HPDE6-E6E7 (cell line): ENCODE measurements around the gene NLGN1.
"Not testable (repeated sequence)": the region's sequence is repeated elsewhere in the genome, so short reads cannot be mapped to it uniquely, and the experiment has no call there.

Experiments
- DNase-seq: peaks from one replicate; pipeline ENCODE4 v3.0.0; 2011; ENCODE audit warnings: missing footprints; ENCODE audit errors: extremely low spot score

The NLGN1 gene

GRCh38 chr3:173553635-173554280 is 156.2 kb downstream of the NLGN1 start:
- DNase-seq, result no peak

DNA sequence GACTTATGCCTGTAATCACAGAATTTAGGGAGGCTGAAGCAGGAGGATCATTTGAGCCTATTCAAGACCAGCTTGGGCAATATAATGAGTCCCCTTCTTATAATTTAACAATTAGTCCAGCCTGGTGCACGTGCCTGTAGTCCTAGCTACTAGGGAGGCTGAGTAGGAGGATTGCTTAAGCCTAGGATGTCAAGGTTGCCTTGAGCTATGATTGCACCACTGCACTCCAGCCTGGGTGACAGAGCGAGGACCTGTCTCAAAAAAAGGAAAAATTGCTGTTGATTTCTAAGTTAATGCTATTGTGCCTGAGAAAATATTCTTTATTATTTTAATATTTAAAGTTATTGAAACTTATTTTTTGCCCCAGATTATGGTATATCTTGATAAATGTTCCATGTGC is 159.0 kb downstream of the NLGN1 start:
- no peak for DNase-seq

- DNase-seq, result no peak
Measured at GRCh38 chr3:173567997-173568396, 170.5 kb downstream of the NLGN1 start.

GRCh38 chr3:173568623-173569022 is 171.1 kb downstream of the NLGN1 start:
- DNase-seq, result no peak

GRCh38 chr3:173583496-173583895 is 186.0 kb downstream of the NLGN1 start:
- no peak for DNase-seq

- DNase-seq, result peak; percentile 1
Measured at GRCh38 chr3:173584093-173584837, 186.7 kb downstream of the NLGN1 start.

DNA sequence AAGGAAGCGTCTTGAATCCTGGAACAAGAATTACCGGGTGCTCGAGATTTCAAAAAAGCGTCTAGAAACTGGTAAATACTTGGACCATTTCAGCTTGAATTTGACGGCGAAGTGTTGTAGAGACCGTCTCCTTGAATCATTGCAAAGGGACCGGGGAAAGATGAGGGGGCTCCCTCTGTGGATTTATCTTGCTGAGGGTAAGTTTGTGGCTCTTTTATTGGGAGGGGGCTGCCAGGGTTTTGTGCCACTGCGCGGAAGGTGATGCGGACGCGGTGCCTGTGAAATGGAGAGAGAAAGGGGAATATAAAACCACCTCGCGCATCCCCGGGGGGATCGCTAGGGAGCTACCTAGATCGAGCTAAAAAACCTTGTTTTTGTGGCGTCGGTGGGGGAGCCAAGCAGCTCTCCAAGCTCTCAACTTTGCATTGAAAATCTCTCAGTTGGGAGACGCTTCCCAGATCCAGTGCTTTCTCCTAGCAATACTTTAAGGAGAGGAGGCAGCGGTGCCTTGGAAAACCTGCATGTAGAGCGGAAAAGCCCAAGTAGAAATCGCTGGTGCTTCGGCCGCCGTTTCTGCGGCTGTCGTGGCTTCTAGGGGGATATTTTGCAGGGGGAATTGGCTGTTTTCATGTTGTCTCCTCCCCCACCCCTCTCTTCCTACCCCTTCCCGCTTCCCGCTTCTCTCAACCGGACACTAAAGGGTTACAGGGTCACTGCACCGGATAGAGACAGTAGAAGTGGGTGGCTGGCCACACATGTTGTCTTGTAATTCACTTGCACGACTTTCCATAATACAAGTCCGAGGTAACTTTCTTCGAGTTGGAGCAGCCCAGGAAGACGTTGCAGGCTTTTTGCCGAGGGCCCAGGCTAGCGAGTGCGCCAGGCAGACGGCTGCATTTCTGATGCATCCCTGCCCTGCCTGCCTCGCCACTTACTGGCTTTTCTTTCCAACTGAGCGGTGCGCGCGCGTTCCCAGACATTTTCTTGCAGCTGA is 187.6 kb downstream of the NLGN1 start:
- peak; percentile 5 for DNase-seq

DNA sequence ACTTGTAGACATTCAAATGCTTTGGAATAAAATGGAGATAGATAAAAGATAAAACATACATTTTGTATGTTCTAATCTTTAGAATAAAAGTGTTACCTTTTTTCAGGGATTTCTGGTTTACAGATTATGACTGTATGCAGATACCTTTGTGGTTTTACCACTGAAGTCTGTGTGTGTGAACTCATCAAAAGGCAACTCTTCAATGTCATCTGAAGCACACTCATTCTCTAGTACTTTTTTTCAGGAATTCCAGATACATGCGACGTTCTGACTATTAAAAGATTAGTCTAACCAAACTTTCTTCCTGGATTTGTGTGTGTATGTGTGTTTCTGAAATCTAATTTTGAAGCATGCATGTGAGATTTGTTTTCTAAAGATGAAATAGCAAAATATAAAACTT is 188.6 kb downstream of the NLGN1 start:
- no peak for DNase-seq

DNA sequence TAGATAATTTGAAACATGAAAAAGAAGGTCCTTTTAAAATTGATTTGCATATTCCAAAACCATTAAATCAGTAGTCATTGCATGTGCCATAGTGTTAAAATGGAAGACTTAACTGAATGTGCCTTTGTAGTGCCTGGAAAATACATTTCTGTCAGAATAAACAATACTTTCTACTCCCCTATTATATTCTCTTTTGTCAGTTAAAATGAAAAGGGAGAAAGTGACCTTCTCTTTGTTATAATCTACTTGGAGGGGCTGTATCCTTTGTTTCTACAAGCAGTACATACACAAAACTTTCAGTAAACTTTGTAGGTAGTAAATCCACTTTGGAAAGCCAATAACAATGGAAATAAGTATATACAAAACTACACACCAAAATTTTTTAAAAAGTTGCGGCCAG is 189.5 kb downstream of the NLGN1 start:
- DNase-seq, result no peak

GRCh38 chr3:173588556-173588955 is 191.0 kb downstream of the NLGN1 start:
- no peak for DNase-seq

DNA sequence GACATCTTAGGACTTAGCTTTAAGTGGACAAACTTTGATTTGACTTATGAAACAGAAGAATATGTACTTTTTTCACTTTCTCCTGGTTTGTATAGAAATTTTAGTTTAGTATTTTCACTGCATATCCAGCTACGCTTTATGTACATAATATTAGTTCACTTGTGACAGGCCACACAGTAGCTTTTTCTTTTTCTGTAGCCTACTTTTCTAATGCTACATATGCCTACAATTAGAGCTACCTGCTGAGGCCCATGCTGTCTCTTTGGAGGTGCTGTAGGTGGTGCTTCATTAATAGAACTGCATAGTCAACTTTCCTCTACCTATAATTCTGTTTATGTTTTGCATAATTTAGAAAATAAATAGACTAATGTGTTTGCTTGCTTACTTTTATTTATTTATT is 191.6 kb downstream of the NLGN1 start:
- DNase-seq, result no peak

GRCh38 chr3:173591401-173591800 is 193.9 kb downstream of the NLGN1 start:
- no peak for DNase-seq

DNA sequence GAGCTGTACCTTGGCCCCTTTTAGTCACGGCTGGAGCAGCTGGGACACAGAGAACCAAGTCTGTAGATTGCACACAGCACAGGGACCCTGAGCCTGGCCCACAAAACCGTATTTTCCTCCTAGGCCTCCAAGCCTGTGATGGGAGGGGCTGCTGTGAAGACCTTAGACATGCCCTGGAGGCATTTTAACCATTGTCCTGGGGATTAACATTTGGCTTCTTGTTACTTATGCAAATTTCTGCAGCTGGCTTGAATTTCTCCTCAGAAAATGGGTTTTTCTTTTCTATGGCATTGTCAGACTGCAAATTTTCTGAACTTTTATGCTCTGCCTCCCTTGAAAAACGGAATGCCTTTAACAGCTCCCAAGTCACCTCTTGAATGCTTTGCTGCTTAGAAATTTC is 197.3 kb downstream of the NLGN1 start:
- not testable (repeated sequence) for DNase-seq

DNA sequence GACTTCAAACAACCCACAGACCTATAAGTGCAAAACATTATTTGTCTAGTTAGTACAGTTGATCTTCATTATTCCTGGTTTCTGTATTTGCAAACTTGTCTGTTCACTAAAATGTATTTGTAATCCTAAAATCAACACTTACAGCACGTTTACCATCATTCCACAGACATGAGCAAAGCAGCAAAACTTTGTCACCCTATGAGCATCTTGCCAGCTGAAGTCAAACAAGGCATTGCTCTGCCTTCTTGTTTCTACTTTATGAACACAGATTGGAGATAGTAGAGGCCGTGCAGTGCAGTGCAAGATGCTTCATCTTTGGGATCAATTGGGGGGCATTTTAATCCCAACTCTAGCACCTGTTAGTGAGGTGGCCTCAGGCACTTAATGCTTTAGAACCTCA is 202.1 kb downstream of the NLGN1 start:
- no peak for DNase-seq

GRCh38 chr3:173614522-173614921 is 217.0 kb downstream of the NLGN1 start:
- DNase-seq, result no peak

DNA sequence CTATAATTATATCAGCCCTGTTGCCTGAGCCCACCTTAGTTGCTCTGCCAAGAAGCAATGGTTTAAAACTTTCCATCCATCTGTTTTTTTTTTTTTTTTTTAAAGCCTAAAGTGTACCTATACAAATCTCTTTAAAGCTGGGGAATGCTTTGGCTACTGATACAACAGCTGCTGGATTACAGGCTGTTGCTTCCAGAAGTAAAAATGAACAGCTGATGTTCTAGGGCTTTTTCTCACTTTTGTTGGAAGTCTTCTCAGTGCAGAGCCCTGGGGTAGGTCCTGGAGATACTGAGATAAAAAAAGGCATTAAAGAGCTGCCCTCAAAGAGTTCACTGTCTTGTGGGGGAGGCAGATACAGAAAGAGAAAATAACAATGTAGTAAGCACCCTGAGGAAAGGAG is 218.1 kb downstream of the NLGN1 start:
- DNase-seq, result no peak

GRCh38 chr3:173617490-173617889 is 219.9 kb downstream of the NLGN1 start:
- DNase-seq, result no peak

GRCh38 chr3:173618148-173618547 is 220.6 kb downstream of the NLGN1 start:
- DNase-seq, result no peak

- no peak for DNase-seq
Measured at GRCh38 chr3:173618703-173619102, 221.2 kb downstream of the NLGN1 start.

- no peak for DNase-seq
Measured at GRCh38 chr3:173622166-173622565, 224.6 kb downstream of the NLGN1 start.

DNA sequence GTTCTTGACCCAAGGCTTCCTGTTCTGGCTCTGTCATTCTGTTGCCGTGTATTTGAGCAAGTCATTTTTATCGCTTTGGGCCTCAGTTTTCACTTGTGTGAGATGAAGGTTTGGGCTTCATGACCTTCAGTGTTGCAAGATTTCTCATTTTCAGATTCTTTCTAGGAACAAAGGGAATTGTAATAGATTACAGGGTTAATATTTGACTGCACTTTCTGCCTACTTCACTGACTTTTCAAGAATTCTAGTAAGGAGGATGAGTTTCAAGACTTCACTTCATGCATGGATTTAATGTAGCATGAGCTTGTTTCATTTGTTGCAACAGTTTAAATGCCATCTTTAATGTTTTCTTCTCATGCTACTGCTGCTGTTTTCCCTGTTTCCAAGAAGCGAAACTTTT is 226.5 kb downstream of the NLGN1 start:
- no peak for DNase-seq

- DNase-seq, result no peak
Measured at GRCh38 chr3:173630849-173631248, 233.3 kb downstream of the NLGN1 start.
